ENCODE data around the gene HOGA1. TPM values are rescaled to one million over a fixed set of nuclear protein-coding genes. Genes with fewer than 3 reads are reported as not detected.

Gene HOGA1
- polyA plus RNA-seq, 1 donor (not counting 4 experiments of a cell fraction or from before 2014, with no cell fraction given) = 1.0 TPM

GRCh38 chr10:97643441-97643985 lies 59.3 kb downstream of the HOGA1 start:
- Histone ChIP-seq H3K27ac (ENCODE audit: control insufficient read depth, insufficient read depth, low read length) (no peak overlapping the region), H3K79me2 (ENCODE audit: control insufficient read depth, insufficient read depth, low read length) (peaks cover 60% of the 10 kb centered on the region), H3K4me1 (ENCODE audit: control insufficient read depth, extremely low read depth, insufficient read depth, low read length) (peaks cover 23% of the 10 kb centered on the region), H3K4me2 (ENCODE audit: control insufficient read depth, extremely low read depth, insufficient read depth, low read depth, low read length) (no peak overlapping the region), H3K27me3 (ENCODE audit: control insufficient read depth, extremely low read depth, insufficient read depth, low read length) (no peaks in the 10 kb centered on the region), H3K9me1 (ENCODE audit: control insufficient read depth, extremely low read depth, insufficient read depth, low read length) (no peaks in the 10 kb centered on the region), H3K4me3 (ENCODE audit: control insufficient read depth in 2 of 3, extremely low read depth in 1 of 3, insufficient read depth in 2 of 3, low read depth in 1 of 3, low read length in 3 of 3) (no peak overlapping the region), H3K9me3 (ENCODE audit: control insufficient read depth, low read depth, low read length) (no peaks in the 10 kb centered on the region), H4K20me1 (ENCODE audit: control insufficient read depth, extremely low read depth, insufficient read depth, low read length) (no peaks in the 10 kb centered on the region), H3K9ac (ENCODE audit: control insufficient read depth, extremely low read depth, insufficient read depth, low read length) (no peak overlapping the region), H2AFZ (ENCODE audit: control insufficient read depth, low read length) (no peak overlapping the region), H3K36me3 (ENCODE audit: control insufficient read depth in 2 of 2, extremely low read depth in 1 of 2, insufficient read depth in 2 of 2, low read length in 2 of 2) (peaks cover 6 to 24% of the 10 kb centered on the region in 2 experiments)
- dilution Hi-C loops (cut with MboI; ENCODE audit: extremely low pct_ligation_motif_present, low sequenced_read_pairs) = no loop called here
- TF ChIP-seq EZH2 (IDR thresholded peaks at IDR 0.05; ENCODE audit: low read length) (no peak), CTCF (optimal IDR thresholded peaks at IDR 0.05 in 1 of 3, IDR thresholded peaks at IDR 0.05 in 1 of 3, conservative IDR thresholded peaks at IDR 0.05 in 1 of 3; ENCODE audit: extremely low read depth in 1 of 3, insufficient read depth in 2 of 3, low read length in 3 of 3) (no peak)
- FAIRE-seq = no peak
- no peak for DNase-seq (ENCODE audit: low read depth, low spot score)

- Histone ChIP-seq H3K27ac (ENCODE audit: control insufficient read depth, insufficient read depth, low read length) (no peak overlapping the region), H3K9me1 (ENCODE audit: control insufficient read depth, extremely low read depth, insufficient read depth, low read length) (no peaks in the 10 kb centered on the region), H2AFZ (ENCODE audit: control insufficient read depth, low read length) (no peak overlapping the region), H3K9ac (ENCODE audit: control insufficient read depth, extremely low read depth, insufficient read depth, low read length) (no peak overlapping the region), H3K27me3 (ENCODE audit: control insufficient read depth, extremely low read depth, insufficient read depth, low read length) (no peaks in the 10 kb centered on the region), H3K4me1 (ENCODE audit: control insufficient read depth, extremely low read depth, insufficient read depth, low read length) (peaks cover 38% of the 10 kb centered on the region), H3K36me3 (ENCODE audit: control insufficient read depth in 2 of 2, extremely low read depth in 1 of 2, insufficient read depth in 2 of 2, low read length in 2 of 2) (peaks cover 6 to 26% of the 10 kb centered on the region in 2 experiments), H3K4me2 (ENCODE audit: control insufficient read depth, extremely low read depth, insufficient read depth, low read depth, low read length) (no peak overlapping the region), H3K9me3 (ENCODE audit: control insufficient read depth, low read depth, low read length) (no peaks in the 10 kb centered on the region), H4K20me1 (ENCODE audit: control insufficient read depth, extremely low read depth, insufficient read depth, low read length) (no peaks in the 10 kb centered on the region), H3K79me2 (ENCODE audit: control insufficient read depth, insufficient read depth, low read length) (peaks cover 64% of the 10 kb centered on the region), H3K4me3 (ENCODE audit: control insufficient read depth in 2 of 3, extremely low read depth in 1 of 3, insufficient read depth in 2 of 3, low read depth in 1 of 3, low read length in 3 of 3) (no peak overlapping the region)
- TF ChIP-seq CTCF (optimal IDR thresholded peaks at IDR 0.05 in 1 of 3, IDR thresholded peaks at IDR 0.05 in 1 of 3, conservative IDR thresholded peaks at IDR 0.05 in 1 of 3; ENCODE audit: extremely low read depth in 1 of 3, insufficient read depth in 2 of 3, low read length in 3 of 3) = no peak
- TF ChIP-seq EZH2 (IDR thresholded peaks at IDR 0.05; ENCODE audit: low read length) = no peak
- FAIRE-seq = no peak
- no peak for DNase-seq (ENCODE audit: low read depth, low spot score)
- dilution Hi-C loops (cut with MboI; ENCODE audit: extremely low pct_ligation_motif_present, low sequenced_read_pairs) = no loop called here
Measured at GRCh38 chr10:97644936-97645335, 60.7 kb downstream of the HOGA1 start.

All from keratinocyte (primary cell).